CD4-positive, alpha-beta T cell (primary cell): ENCODE measurements around the gene GRID2. TPM values are rescaled to one million over a fixed set of nuclear protein-coding genes. Genes with fewer than 3 reads are reported as not detected.

Source experiments
- ATAC-seq: fragments of 200-7000 bp; cut with Tn5 transposase; one replicate; pipeline ENCODE4 v1.10.0; 2022; ENCODE audit warnings: mild to moderate bottlenecking; ENCODE audit not compliant: poor library complexity
- CTCF ChIA-PET: fragments of 350-600 bp; sonication (Branson Sonifier 250); formaldehyde crosslinking; loops from one replicate; lab custom pipeline; 2021; ENCODE audit warnings: antibody characterized with exemption, inconsistent platforms; lab: Charles Lee
- POLR2A ChIA-PET: fragments of 350-600 bp; sonication (Branson Sonifier 250); formaldehyde crosslinking; loops from one replicate; lab custom pipeline; 2021; ENCODE audit warnings: antibody characterized with exemption, inconsistent platforms; lab: Charles Lee
- DNase-seq, 14 experiments: peaks; one replicate each; pipeline ENCODE4 v3.0.0-alpha.2; 2013 to 2020; ENCODE audit warnings: mixed read lengths in 2 of 14
- H3K27ac ChIP-seq, 2 donors: one replicate each; pipeline versions ENCODE4 v1.5.1 to v1.7.0; 2013; ENCODE audit warnings: low read length in 2 of 2, low read depth in 1 of 2, mild to moderate bottlenecking in 1 of 2
- H3K27me3 ChIP-seq, 2 experiments: 1 replicate in 1 of 2; 2 replicates in 1 of 2; pipeline versions ENCODE4 v1.6.1 to v1.7.0; 2013; ENCODE audit warnings: low read length in 2 of 2, control low read depth in 1 of 2, mild to moderate bottlenecking in 1 of 2, moderate library complexity in 1 of 2; ENCODE audit not compliant: insufficient read depth in 2 of 2, control insufficient read depth in 1 of 2
- H3K36me3 ChIP-seq: one replicate; pipeline ENCODE4 v1.6.1; 2013; ENCODE audit warnings: low read length, control low read depth; ENCODE audit not compliant: insufficient read depth
- H3K4me1 ChIP-seq: one replicate; pipeline ENCODE4 v1.6.1; 2013; ENCODE audit warnings: low read length, control low read depth; ENCODE audit not compliant: insufficient read depth
- H3K4me3 ChIP-seq: one replicate; pipeline ENCODE4 v1.5.1; 2013; ENCODE audit warnings: mild to moderate bottlenecking, low read length, moderate library complexity
- H3K9me3 ChIP-seq, 2 experiments: 1 replicate in 1 of 2; 2 replicates in 1 of 2; pipeline versions ENCODE4 v1.6.1 to v1.7.0; 2013; ENCODE audit warnings: low read length in 2 of 2, mild to moderate bottlenecking in 2 of 2, control low read depth in 1 of 2, moderate library complexity in 1 of 2; ENCODE audit not compliant: control insufficient read depth in 1 of 2, insufficient read depth in 1 of 2
- H3K27ac Mint-ChIP-seq: one replicate; pipeline ENCODE4 v1.8.0; 2020; ENCODE audit warnings: mixed read lengths
- H3K27me3 Mint-ChIP-seq: one replicate; pipeline ENCODE4 v1.8.0; 2021; ENCODE audit warnings: mixed read lengths
- H3K36me3 Mint-ChIP-seq: one replicate; pipeline ENCODE4 v1.8.0; 2021; ENCODE audit warnings: low read depth, mixed read lengths
- H3K4me1 Mint-ChIP-seq: one replicate; pipeline ENCODE4 v1.8.0; 2021; ENCODE audit warnings: low read depth, mixed read lengths
- H3K4me3 Mint-ChIP-seq: one replicate; pipeline ENCODE4 v1.8.0; 2020; ENCODE audit warnings: mild to moderate bottlenecking, mixed read lengths
- H3K9me3 Mint-ChIP-seq: one replicate; pipeline ENCODE4 v1.8.0; 2020; ENCODE audit warnings: mixed read lengths
- intact Hi-C, 2 experiments: fragments of 100-400 bp; cut with DNase I in 1 of 2; cut with micrococcal nuclease in 1 of 2; formaldehyde crosslinking; loops; one replicate each; pipeline versions ENCODE4 v1.15.1 to v1.9.0; 2023 to 2025; cut with DNase I, micrococcal nuclease
- polyA plus RNA-seq, 2 donors: library from polyadenylated mRNA; unstranded; fragments of 120-200 nt; gene quantifications; one replicate each; pipeline ENCODE4 v1.2.1, GENCODE V29; 2013
- total RNA-seq, 174 experiments: library from RNA in 2 of 174; stranded (reverse) in 2 of 174; gene quantifications; one replicate each; pipeline ENCODE4 v1.2.3 and lab custom pipeline; 2021 to 2026
- TF ChIP-seq, protein P1 (sequence below): fragments of 200-600 bp; IDR thresholded peaks from one replicate; pipeline ENCODE4 v1.8.0; 2022; ENCODE audit warnings: antibody characterized with exemption, mild to moderate bottlenecking

GRID2 gene
- total RNA-seq, result not detected
- polyA plus RNA-seq (2013, experiment 1 of 2), result not detected
- polyA plus RNA-seq (2013, experiment 2 of 2), result not detected
- 0 to 0.16 (median 0) reads per million in 172 experiments for total RNA-seq (lab: John Stamatoyannopoulos, UW)

GRCh38 chr4:92303621-92304027, at the start of gene GRID2:
GRID2 (plus strand) TSS chr4:92303966.
- H3K4me3 Mint-ChIP-seq, result no peak within 1 kb of the TSS
- H3K36me3 Mint-ChIP-seq, result no peaks in the 10 kb centered on the region
- Histone ChIP-seq H3K27me3 (peaks cover 17 to 37% of the 10 kb centered on the region in 2 experiments), H3K36me3 (no peaks in the 10 kb centered on the region), H3K9me3 (peaks cover 0 to 13% of the 10 kb centered on the region in 2 experiments), H3K4me1 (no peaks in the 10 kb centered on the region), H3K27ac (no peak within 1 kb of the TSS), H3K4me3 (no peak within 1 kb of the TSS)
- TF ChIP-seq, protein P1, sequence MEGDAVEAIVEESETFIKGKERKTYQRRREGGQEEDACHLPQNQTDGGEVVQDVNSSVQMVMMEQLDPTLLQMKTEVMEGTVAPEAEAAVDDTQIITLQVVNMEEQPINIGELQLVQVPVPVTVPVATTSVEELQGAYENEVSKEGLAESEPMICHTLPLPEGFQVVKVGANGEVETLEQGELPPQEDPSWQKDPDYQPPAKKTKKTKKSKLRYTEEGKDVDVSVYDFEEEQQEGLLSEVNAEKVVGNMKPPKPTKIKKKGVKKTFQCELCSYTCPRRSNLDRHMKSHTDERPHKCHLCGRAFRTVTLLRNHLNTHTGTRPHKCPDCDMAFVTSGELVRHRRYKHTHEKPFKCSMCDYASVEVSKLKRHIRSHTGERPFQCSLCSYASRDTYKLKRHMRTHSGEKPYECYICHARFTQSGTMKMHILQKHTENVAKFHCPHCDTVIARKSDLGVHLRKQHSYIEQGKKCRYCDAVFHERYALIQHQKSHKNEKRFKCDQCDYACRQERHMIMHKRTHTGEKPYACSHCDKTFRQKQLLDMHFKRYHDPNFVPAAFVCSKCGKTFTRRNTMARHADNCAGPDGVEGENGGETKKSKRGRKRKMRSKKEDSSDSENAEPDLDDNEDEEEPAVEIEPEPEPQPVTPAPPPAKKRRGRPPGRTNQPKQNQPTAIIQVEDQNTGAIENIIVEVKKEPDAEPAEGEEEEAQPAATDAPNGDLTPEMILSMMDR, result no peak
- ChIA-PET CTCF (no interaction called here), POLR2A (no interaction called here)
- DNase-seq (no peak), ATAC-seq (no peak)
- no peaks in the 10 kb centered on the region for H3K4me1 Mint-ChIP-seq
- H3K27me3 Mint-ChIP-seq, result peaks cover 48% of the 10 kb centered on the region
- no peak within 1 kb of the TSS for H3K27ac Mint-ChIP-seq
- no peaks in the 10 kb centered on the region for H3K9me3 Mint-ChIP-seq
- intact Hi-C loops, result no loop called here

GRCh38 chr4:92253986-92254671, 49.6 kb upstream of the GRID2 start:
- Histone ChIP-seq H3K27ac (no peak overlapping the region), H3K4me3 (no peak overlapping the region), H3K9me3 (peaks cover 0 to 17% of the 10 kb centered on the region in 2 experiments), H3K36me3 (no peaks in the 10 kb centered on the region), H3K27me3 (no peaks in the 10 kb centered on the region), H3K4me1 (no peaks in the 10 kb centered on the region)
- ChIA-PET CTCF (no interaction called here), POLR2A (no interaction called here)
- TF ChIP-seq, protein P1, result no peak
- Mint-ChIP-seq H3K4me3 (no peak overlapping the region), H3K4me1 (no peaks in the 10 kb centered on the region), H3K9me3 (peaks cover 10% of the 10 kb centered on the region), H3K27me3 (no peaks in the 10 kb centered on the region), H3K27ac (no peak overlapping the region), H3K36me3 (no peaks in the 10 kb centered on the region)
- DNase-seq, result no peak
- ATAC-seq, result no peak
- intact Hi-C loops, result no loop called here

GRCh38 chr4:92254767-92255442, 48.9 kb upstream of the GRID2 start:
- POLR2A ChIA-PET, result no interaction called here
- no peak for DNase-seq
- H3K9me3 ChIP-seq, result peaks cover 0 to 17% of the 10 kb centered on the region in 2 experiments
- H3K36me3 ChIP-seq, result no peaks in the 10 kb centered on the region
- Mint-ChIP-seq H3K27me3 (no peaks in the 10 kb centered on the region), H3K27ac (no peak overlapping the region), H3K9me3 (peaks cover 10% of the 10 kb centered on the region), H3K4me3 (no peak overlapping the region), H3K36me3 (no peaks in the 10 kb centered on the region), H3K4me1 (no peaks in the 10 kb centered on the region)
- CTCF ChIA-PET, result no interaction called here
- intact Hi-C loops, result no loop called here
- no peaks in the 10 kb centered on the region for H3K27me3 ChIP-seq
- no peak overlapping the region for H3K27ac ChIP-seq
- TF ChIP-seq, protein P1, result no peak
- ATAC-seq, result no peak
- no peak overlapping the region for H3K4me3 ChIP-seq
- H3K4me1 ChIP-seq, result no peaks in the 10 kb centered on the region
